Measurements from ENCODE around the gene RXFP2. TPM values are rescaled to one million over a fixed set of nuclear protein-coding genes. Genes with fewer than 3 reads are reported as not detected.

RXFP2 gene
- total and polyA plus RNA-seq, 2 donors (not counting 3 experiments of a cell fraction or from before 2014, with no cell fraction given) = not detected

GRCh38 chr13:31781064-31781463 lies 41.7 kb downstream of the RXFP2 start:
- H3K4me3 ChIP-seq (replicated peaks in 1 of 3; ENCODE audit: insufficient read depth in 1 of 3, low read depth in 1 of 3, low read length in 3 of 3) = no peak overlapping the region
- intact Hi-C loops (cut with micrococcal nuclease) (no loop called here), dilution Hi-C loops (cut with MboI; ENCODE audit: extremely low pct_ligation_motif_present, low sequenced_read_pairs) (no loop called here)
- CTCF ChIA-PET = no interaction called here
- BruUV-seq (replicated peaks) = no TSS peak
- TF ChIP-seq GATA2 (IDR thresholded peaks at IDR 0.05; ENCODE audit: insufficient read depth, insufficient read length, low read depth, low read length) (no peak), POLR2AphosphoS5 (IDR thresholded peaks at IDR 0.05; ENCODE audit: insufficient read depth, low read depth, low read length) (no peak), MYC (IDR thresholded peaks at IDR 0.05; ENCODE audit: low read depth, low read length) (no peak), MAX (IDR thresholded peaks at IDR 0.05; ENCODE audit: insufficient read depth, insufficient read length) (no peak), POLR2A (IDR thresholded peaks at IDR 0.05; ENCODE audit: low read depth, low read length) (no peak), EZH2 (IDR thresholded peaks at IDR 0.05; ENCODE audit: borderline replicate concordance, low read depth, low read length, severe bottlenecking) (no peak), CTCF (IDR thresholded peaks at IDR 0.05; ENCODE audit: extremely low read depth in 1 of 2, insufficient read depth in 1 of 2, low read depth in 1 of 2, low read length in 2 of 2) (no peak), FOS (IDR thresholded peaks at IDR 0.05; ENCODE audit: borderline replicate concordance, insufficient read depth, low read length) (no peak), JUN (IDR thresholded peaks at IDR 0.05; ENCODE audit: borderline replicate concordance, insufficient read depth, insufficient read length, low read depth) (no peak)
- no peak overlapping the region for H2AFZ ChIP-seq (ENCODE audit: low read depth, low read length)
- no peaks in the 10 kb centered on the region for H3K36me3 ChIP-seq (ENCODE audit: control insufficient read depth in 2 of 2, extremely low read depth in 1 of 2, insufficient read depth in 2 of 2, low read length in 2 of 2)
- no peaks in the 10 kb centered on the region for H3K9me3 ChIP-seq (replicated peaks; ENCODE audit: control insufficient read depth, insufficient read depth, low read length)
- DNase-seq (ENCODE audit: low read depth, low spot score) (no peak), FAIRE-seq (no peak)
- H3K9me1 ChIP-seq (replicated peaks; ENCODE audit: control insufficient read depth, extremely low read depth, insufficient read depth, low read length) = no peaks in the 10 kb centered on the region
- H3K79me2 ChIP-seq (ENCODE audit: control insufficient read depth, insufficient read depth, low read length) = no peaks in the 10 kb centered on the region
- no peaks in the 10 kb centered on the region for H3K4me1 ChIP-seq (ENCODE audit: control insufficient read depth, extremely low read depth, insufficient read depth, low read length)
- H3K27ac ChIP-seq (ENCODE audit: insufficient read depth, low read depth, low read length) = no peak overlapping the region
- no peaks in the 10 kb centered on the region for H4K20me1 ChIP-seq (replicated peaks; ENCODE audit: control insufficient read depth, extremely low read depth, insufficient read depth, low read length)
- H3K27me3 ChIP-seq (ENCODE audit: control insufficient read depth in 2 of 2, insufficient read depth in 2 of 2, low read length in 2 of 2) = peaks cover 0 to 17% of the 10 kb centered on the region in 2 experiments
- POLR2A ChIA-PET = no interaction called here
- no peak overlapping the region for H3K9ac ChIP-seq (replicated peaks; ENCODE audit: extremely low read depth, insufficient read depth, low read length)
- no peak overlapping the region for H3K4me2 ChIP-seq (ENCODE audit: insufficient read depth, low read length)

All from endothelial cell of umbilical vein (primary cell).